Keratinocyte (primary cell): ENCODE data around the gene PCGF3. TPM values are rescaled to one million over a fixed set of nuclear protein-coding genes. Genes with fewer than 3 reads are reported as not detected.
"Not testable (repeated sequence)": the region's sequence is repeated elsewhere in the genome, so short reads cannot be mapped to it uniquely, and the experiment has no call there.

ENCODE experiments used
- DNase-seq: peaks from one replicate; pipeline ENCODE4 v3.0.0-alpha.2; 2011; ENCODE audit warnings: low read depth, missing footprints, low spot score
- FAIRE-seq: peaks from 2 replicates; lab custom pipeline; 2011; peaks lifted over from hg19 to GRCh38; lab: Jason Lieb, UNC
- H2AFZ ChIP-seq: 2 replicates; pipeline ENCODE4 v1.6.0; 2012; ENCODE audit warnings: low read length, control low read depth, inconsistent platforms; ENCODE audit not compliant: control insufficient read depth
- H3K27ac ChIP-seq: 2 replicates; pipeline ENCODE4 v1.5.1; 2011; ENCODE audit warnings: low read length; ENCODE audit not compliant: control insufficient read depth, insufficient read depth
- H3K27me3 ChIP-seq: 3 replicates; pipeline ENCODE4 v1.6.0; 2011; ENCODE audit warnings: low read length; ENCODE audit not compliant: control insufficient read depth, insufficient read depth; ENCODE audit errors: extremely low read depth
- H3K36me3 ChIP-seq, 2 experiments: 2 replicates in 1 of 2; 3 replicates in 1 of 2; pipeline ENCODE4 v1.5.1; 2011; ENCODE audit warnings: low read length in 2 of 2, mild to moderate bottlenecking in 1 of 2; ENCODE audit not compliant: control insufficient read depth in 2 of 2, insufficient read depth in 2 of 2; ENCODE audit errors: extremely low read depth in 1 of 2
- H3K4me1 ChIP-seq: 3 replicates; pipeline ENCODE4 v1.5.1; 2011; ENCODE audit warnings: low read length; ENCODE audit not compliant: control insufficient read depth, insufficient read depth; ENCODE audit errors: extremely low read depth
- H3K4me2 ChIP-seq: 3 replicates; pipeline ENCODE4 v1.6.0; 2011; ENCODE audit warnings: low read depth, low read length; ENCODE audit not compliant: control insufficient read depth, insufficient read depth; ENCODE audit errors: extremely low read depth
- H3K4me3 ChIP-seq, 3 experiments: fragments of 200-600 bp in 1 of 3; sonication (generic) in 1 of 3; 2 replicates in 2 of 3; 3 replicates in 1 of 3; pipeline ENCODE4 v1.5.1; 2011 to 2016; ENCODE audit warnings: low read length in 3 of 3, mild to moderate bottlenecking in 3 of 3, control low read depth in 2 of 3, inconsistent platforms in 1 of 3, low read depth in 1 of 3, mixed read lengths in 1 of 3, mixed run types in 1 of 3, moderate library complexity in 1 of 3; ENCODE audit not compliant: control insufficient read depth in 2 of 3, insufficient read depth in 2 of 3; ENCODE audit errors: extremely low read depth in 1 of 3
- H3K79me2 ChIP-seq: 2 replicates; pipeline ENCODE4 v1.6.0; 2012; ENCODE audit warnings: low read length; ENCODE audit not compliant: control insufficient read depth, insufficient read depth
- H3K9ac ChIP-seq: 3 replicates; pipeline ENCODE4 v1.6.0; 2011; ENCODE audit warnings: low read length; ENCODE audit not compliant: control insufficient read depth, insufficient read depth; ENCODE audit errors: extremely low read depth
- H3K9me1 ChIP-seq: 3 replicates; pipeline ENCODE4 v1.6.0; 2011; ENCODE audit warnings: low read length; ENCODE audit not compliant: control insufficient read depth, insufficient read depth; ENCODE audit errors: extremely low read depth
- H3K9me3 ChIP-seq: 2 replicates; pipeline ENCODE4 v1.5.1; 2012; ENCODE audit warnings: low read depth, low read length; ENCODE audit not compliant: control insufficient read depth
- H4K20me1 ChIP-seq: 3 replicates; pipeline ENCODE4 v1.6.0; 2011; ENCODE audit warnings: low read length; ENCODE audit not compliant: control insufficient read depth, insufficient read depth; ENCODE audit errors: extremely low read depth
- CTCF ChIP-seq, 3 experiments: IDR thresholded peaks in 1 of 3; conservative IDR thresholded peaks in 1 of 3; optimal IDR thresholded peaks in 1 of 3; 2 replicates in 2 of 3; 3 replicates in 1 of 3; pipeline versions ENCODE3 to v1.5.1; 2011; ENCODE audit warnings: low read length in 3 of 3, mild to moderate bottlenecking in 3 of 3, moderate library complexity in 2 of 3, control low read depth in 1 of 3, inconsistent platforms in 1 of 3; ENCODE audit not compliant: insufficient read depth in 2 of 3; ENCODE audit errors: extremely low read depth in 1 of 3
- EZH2 ChIP-seq: IDR thresholded peaks from one replicate; pipeline ENCODE4 v1.6.1; 2012; ENCODE audit warnings: inconsistent platforms, mild to moderate bottlenecking, low read length, moderate library complexity
- dilution Hi-C: fragments of 300-500 bp; cut with MboI; formaldehyde crosslinking; loops from one replicate; pipeline ENCODE4 v1.7.0; 2020; ENCODE audit warnings: low sequenced_read_pairs; ENCODE audit not compliant: extremely low pct_ligation_motif_present
- polyA plus RNA-seq, 5 experiments: library from polyadenylated mRNA; depleted of rRNA in 3 of 5; stranded (reverse) in 3 of 5; stranded (forward) in 1 of 5; unstranded in 1 of 5; fragments of >200 nt; gene quantifications; 1 replicate in 1 of 5; 2 replicates in 3 of 5; 3 replicates in 1 of 5; pipeline versions ENCODE4 v1.2.1 to v1.2.3, GENCODE V29; 2011 to 2012; ENCODE audit warnings: missing spikeins in 2 of 5, low read depth in 1 of 5, low replicate concordance in 1 of 5

The PCGF3 gene
- polyA plus RNA-seq, 1 donor (not counting 4 experiments of a cell fraction or from before 2014, with no cell fraction given), result 40.1 TPM

- Histone ChIP-seq H3K27ac (no peak overlapping the region), H2AFZ (no peak overlapping the region), H4K20me1 (peaks cover 41% of the 10 kb centered on the region), H3K9me1 (peaks cover 3% of the 10 kb centered on the region), H3K9ac (no peak overlapping the region), H3K79me2 (peaks cover 86% of the 10 kb centered on the region), H3K4me1 (no peaks in the 10 kb centered on the region), H3K27me3 (no peaks in the 10 kb centered on the region), H3K9me3 (no peaks in the 10 kb centered on the region), H3K36me3 (peaks cover 29 to 40% of the 10 kb centered on the region in 2 experiments), H3K4me3 (no peak overlapping the region), H3K4me2 (no peak overlapping the region)
- DNase-seq (no peak), FAIRE-seq (no peak)
- no peak for TF ChIP-seq EZH2
- no peak for TF ChIP-seq CTCF (optimal IDR thresholded peaks at IDR 0.05 in 1 of 3, IDR thresholded peaks at IDR 0.05 in 1 of 3, conservative IDR thresholded peaks at IDR 0.05 in 1 of 3; ENCODE audit: extremely low read depth in 1 of 3, insufficient read depth in 2 of 3, low read length in 3 of 3)
- dilution Hi-C loops, result no loop called here
These were observed 67.6 kb downstream of the PCGF3 start for GRCh38 chr4:773214-773613.

- peaks cover 41% of the 10 kb centered on the region for H4K20me1 ChIP-seq
- H3K36me3 ChIP-seq, result peaks cover 26 to 41% of the 10 kb centered on the region in 2 experiments
- H3K4me1 ChIP-seq, H3K9me3 ChIP-seq, H3K27ac ChIP-seq, H2AFZ ChIP-seq, FAIRE-seq, H3K9ac ChIP-seq, dilution Hi-C loops, H3K9me1 ChIP-seq, H3K27me3 ChIP-seq, H3K4me3 ChIP-seq, H3K4me2 ChIP-seq, DNase-seq: not testable (repeated sequence)
- H3K79me2 ChIP-seq, result peaks cover 91% of the 10 kb centered on the region
These were observed 68.9 kb downstream of the PCGF3 start for GRCh38 chr4:774419-775092.

GRCh38 chr4:775485-775884 is 69.9 kb downstream of the PCGF3 start:
- FAIRE-seq, H3K4me3 ChIP-seq, H3K9ac ChIP-seq, H3K27ac ChIP-seq, H3K4me2 ChIP-seq, H3K27me3 ChIP-seq, H3K4me1 ChIP-seq, H2AFZ ChIP-seq, H3K9me3 ChIP-seq, DNase-seq, H3K9me1 ChIP-seq, dilution Hi-C loops: not testable (repeated sequence)
- Histone ChIP-seq H4K20me1 (peaks cover 35% of the 10 kb centered on the region), H3K36me3 (peaks cover 31 to 41% of the 10 kb centered on the region in 2 experiments), H3K79me2 (peaks cover 93% of the 10 kb centered on the region)
